Endothelial cell of umbilical vein (primary cell): Measurements from ENCODE around the gene IDI1. TPM values are rescaled to one million over a fixed set of nuclear protein-coding genes. Genes with fewer than 3 reads are reported as not detected.

ENCODE experiments used
- BruUV-seq: library from RNA; stranded (reverse); fragments of 400-500 nt; replicated peaks from 2 replicates; lab custom pipeline; 2021; lab: Mats Ljungman, UMichigan
- CTCF ChIA-PET: fragments of 300-600, 350-600 bp; sonication (Branson Sonifier 250); formaldehyde crosslinking; loops from one replicate; lab custom pipeline; 2021; ENCODE audit warnings: antibody characterized with exemption, inconsistent platforms; lab: Charles Lee
- POLR2A ChIA-PET: fragments of 300-600, 350-600 bp; sonication (Branson Sonifier 250); formaldehyde crosslinking; loops from one replicate; lab custom pipeline; 2021; ENCODE audit warnings: antibody characterized with exemption, inconsistent platforms; lab: Charles Lee
- DNase-seq: peaks from one replicate; pipeline ENCODE4 v3.0.0-alpha.2; 2011; ENCODE audit warnings: low read depth, low spot score
- FAIRE-seq: peaks from 2 replicates; lab custom pipeline; 2011; peaks lifted over from hg19 to GRCh38; lab: Jason Lieb, UNC
- H2AFZ ChIP-seq: 2 replicates; pipeline ENCODE4 v1.6.0; 2012; ENCODE audit warnings: low read depth, low read length, control low read depth, inconsistent platforms
- H3K27ac ChIP-seq: 2 replicates; pipeline ENCODE4 v1.5.1; 2011; ENCODE audit warnings: low read depth, mild to moderate bottlenecking, control low read depth, low read length, moderate library complexity; ENCODE audit not compliant: insufficient read depth
- H3K27me3 ChIP-seq, 2 experiments: 2 replicates each; pipeline versions ENCODE4 v1.6.0 to v1.6.1; 2011; ENCODE audit warnings: low read length in 2 of 2, mixed read lengths in 1 of 2; ENCODE audit not compliant: control insufficient read depth in 2 of 2, insufficient read depth in 2 of 2
- H3K36me3 ChIP-seq, 2 experiments: 2 replicates in 1 of 2; 3 replicates in 1 of 2; pipeline ENCODE4 v1.5.1; 2011; ENCODE audit warnings: low read length in 2 of 2, mild to moderate bottlenecking in 1 of 2, moderate library complexity in 1 of 2; ENCODE audit not compliant: control insufficient read depth in 2 of 2, insufficient read depth in 2 of 2; ENCODE audit errors: extremely low read depth in 1 of 2
- H3K4me1 ChIP-seq: 3 replicates; pipeline ENCODE4 v1.5.1; 2011; ENCODE audit warnings: mild to moderate bottlenecking, low read length; ENCODE audit not compliant: control insufficient read depth, insufficient read depth; ENCODE audit errors: extremely low read depth
- H3K4me2 ChIP-seq: 2 replicates; pipeline ENCODE4 v1.6.1; 2011; ENCODE audit warnings: low read length, control low read depth, mixed read lengths; ENCODE audit not compliant: insufficient read depth
- H3K4me3 ChIP-seq, 3 experiments: fragments of 200-600 bp in 1 of 3; sonication (generic), shearing (Covaris generic) in 1 of 3; replicated peaks in 1 of 3; 2 replicates each; pipeline ENCODE4 v1.5.1; 2011 to 2016; ENCODE audit warnings: control low read depth in 3 of 3, low read length in 3 of 3, mild to moderate bottlenecking in 2 of 3, inconsistent platforms in 1 of 3, low read depth in 1 of 3, moderate library complexity in 1 of 3; ENCODE audit not compliant: insufficient read depth in 1 of 3
- H3K79me2 ChIP-seq: 2 replicates; pipeline ENCODE4 v1.6.0; 2012; ENCODE audit warnings: low read length, inconsistent platforms; ENCODE audit not compliant: control insufficient read depth, insufficient read depth
- H3K9ac ChIP-seq: replicated peaks from 2 replicates; pipeline ENCODE3; 2011; ENCODE audit warnings: low read length, control low read depth; ENCODE audit not compliant: insufficient read depth; ENCODE audit errors: extremely low read depth
- H3K9me1 ChIP-seq: replicated peaks from 3 replicates; pipeline ENCODE4 v1.6.0; 2011; ENCODE audit warnings: mild to moderate bottlenecking, low read length; ENCODE audit not compliant: control insufficient read depth, insufficient read depth; ENCODE audit errors: extremely low read depth
- H3K9me3 ChIP-seq: replicated peaks from 2 replicates; pipeline ENCODE4 v1.5.1; 2012; ENCODE audit warnings: low read length, inconsistent platforms; ENCODE audit not compliant: control insufficient read depth, insufficient read depth
- H4K20me1 ChIP-seq: replicated peaks from 2 replicates; pipeline ENCODE3; 2011; ENCODE audit warnings: mild to moderate bottlenecking, low read length; ENCODE audit not compliant: control insufficient read depth, insufficient read depth; ENCODE audit errors: extremely low read depth
- EZH2 ChIP-seq: IDR thresholded peaks from 2 replicates; pipeline ENCODE4 v1.6.1; 2012; ENCODE audit warnings: borderline replicate concordance, low read depth, mild to moderate bottlenecking, moderate library complexity, low read length, inconsistent platforms; ENCODE audit not compliant: severe bottlenecking
- FOS ChIP-seq: IDR thresholded peaks from 2 replicates; pipeline ENCODE4 v1.6.1; 2011; ENCODE audit warnings: mild to moderate bottlenecking, low read length, moderate library complexity, borderline replicate concordance; ENCODE audit not compliant: insufficient read depth
- GATA2 ChIP-seq: IDR thresholded peaks from 2 replicates; pipeline ENCODE4 v1.7.0; 2011; ENCODE audit warnings: low read depth, mild to moderate bottlenecking, moderate library complexity, mixed read lengths, low read length; ENCODE audit not compliant: insufficient read length, insufficient read depth
- MAX ChIP-seq: IDR thresholded peaks from 2 replicates; pipeline ENCODE4 v1.6.1; 2011; ENCODE audit not compliant: insufficient read depth, insufficient read length
- POLR2A ChIP-seq: IDR thresholded peaks from 2 replicates; pipeline ENCODE4 v1.6.1; 2012; ENCODE audit warnings: low read depth, mild to moderate bottlenecking, control low read depth, low read length
- POLR2AphosphoS5 ChIP-seq: IDR thresholded peaks from 2 replicates; pipeline ENCODE4 v1.6.1; 2012; ENCODE audit warnings: low read depth, mild to moderate bottlenecking, control low read depth, low read length, moderate library complexity; ENCODE audit not compliant: insufficient read depth
- dilution Hi-C: fragments of 300-500 bp; cut with MboI; formaldehyde crosslinking; loops from one replicate; pipeline ENCODE4 v1.15.0; 2019; ENCODE audit warnings: low sequenced_read_pairs; ENCODE audit not compliant: extremely low pct_ligation_motif_present
- intact Hi-C: fragments of 100-400 bp; cut with micrococcal nuclease; formaldehyde crosslinking; loops from one replicate; pipeline ENCODE4 v1.10.0; 2022
- polyA plus RNA-seq, 4 experiments: library from polyadenylated mRNA; depleted of rRNA in 3 of 4; stranded (reverse) in 3 of 4; unstranded in 1 of 4; fragments of >200 nt; gene quantifications; 2 replicates each; pipeline versions ENCODE4 v1.2.1 to v1.2.3, GENCODE V29; 2011 to 2012; ENCODE audit warnings: missing spikeins in 1 of 4
- total RNA-seq: library from RNA; stranded (reverse); gene quantifications from 2 replicates; pipeline ENCODE4 v1.2.3, GENCODE V29; 2021

Gene IDI1
- total and polyA plus RNA-seq, 2 donors (not counting 3 experiments of a cell fraction or from before 2014, with no cell fraction given), result 42.2 to 63.0 TPM

GRCh38 chr10:1084011-1084950 is 35.4 kb upstream of the IDI1 start:
- no peak for DNase-seq
- H3K36me3 ChIP-seq, result peaks cover 13 to 35% of the 10 kb centered on the region in 2 experiments

DNA sequence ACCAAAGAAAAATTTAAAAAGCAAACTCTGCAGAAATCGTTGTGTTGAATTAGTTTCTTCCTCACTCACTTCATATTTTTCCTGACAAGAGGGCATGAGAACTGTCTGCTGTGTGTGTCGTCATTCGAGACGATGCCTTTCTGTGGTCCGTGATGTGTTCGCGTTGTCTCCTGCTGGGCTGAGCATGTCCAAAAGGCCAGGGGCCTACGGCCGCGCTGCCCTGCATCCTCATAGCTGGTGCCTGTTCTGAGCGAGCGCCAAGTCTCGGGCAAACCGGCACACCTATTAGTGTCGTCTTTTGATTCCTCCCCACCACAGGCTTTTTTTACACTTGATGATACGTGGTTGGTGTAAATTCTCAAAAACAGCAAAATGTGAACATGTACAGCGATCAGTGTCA is 34.7 kb upstream of the IDI1 start:
- H4K20me1 ChIP-seq, result no peaks in the 10 kb centered on the region
- intact Hi-C loops (no loop called here), dilution Hi-C loops (no loop called here)
- no peak overlapping the region for H3K27ac ChIP-seq
- no peaks in the 10 kb centered on the region for H3K9me3 ChIP-seq
- no peaks in the 10 kb centered on the region for H3K9me1 ChIP-seq
- CTCF ChIA-PET, result no interaction called here
- DNase-seq, result no peak
- H3K4me2 ChIP-seq, result no peak overlapping the region
- POLR2A ChIA-PET, result no interaction called here
- H3K36me3 ChIP-seq, result peaks cover 13 to 31% of the 10 kb centered on the region in 2 experiments
- H3K4me1 ChIP-seq, result no peaks in the 10 kb centered on the region
- H3K9ac ChIP-seq, result no peak overlapping the region
- H3K79me2 ChIP-seq, result peaks cover 1% of the 10 kb centered on the region
- H2AFZ ChIP-seq, result no peak overlapping the region
- no peak for TF ChIP-seq EZH2
- no peak for TF ChIP-seq GATA2
- TF ChIP-seq POLR2A, result no peak
- TF ChIP-seq MAX, result no peak
- no peaks in the 10 kb centered on the region for H3K27me3 ChIP-seq
- no TSS peak for BruUV-seq
- FAIRE-seq, result no peak
- no peak overlapping the region for H3K4me3 ChIP-seq

More at GRCh38 chr10:1084011-1084950, 35.4 kb upstream of the IDI1 start:
- peaks cover 1% of the 10 kb centered on the region for H3K79me2 ChIP-seq
- H3K4me1 ChIP-seq, result no peaks in the 10 kb centered on the region
- H3K4me3 ChIP-seq, result no peak overlapping the region
- H4K20me1 ChIP-seq, result no peaks in the 10 kb centered on the region
- CTCF ChIA-PET, result no interaction called here
- intact Hi-C loops, result no loop called here
- H3K9me1 ChIP-seq, result no peaks in the 10 kb centered on the region
- no peak overlapping the region for H2AFZ ChIP-seq
- dilution Hi-C loops, result no loop called here
- no peak overlapping the region for H3K4me2 ChIP-seq
- no TSS peak for BruUV-seq
- TF ChIP-seq POLR2A, result no peak
- TF ChIP-seq FOS, result no peak
- no peak for TF ChIP-seq POLR2AphosphoS5
- no peak overlapping the region for H3K9ac ChIP-seq
- H3K27ac ChIP-seq, result no peak overlapping the region
- H3K27me3 ChIP-seq, result no peaks in the 10 kb centered on the region
- no peak for FAIRE-seq
- POLR2A ChIA-PET, result no interaction called here
- H3K9me3 ChIP-seq, result no peaks in the 10 kb centered on the region
